HepG2 (cell line): ENCODE results near the gene ALDH3A2. TPM values are rescaled to one million over a fixed set of nuclear protein-coding genes. Genes with fewer than 3 reads are reported as not detected.
A peak's percentile ranks its signal among the peaks of the same experiment; 100 is the strongest.

Experiments used
- CTCF ChIP-seq: sonication (generic); formaldehyde crosslinking; IDR thresholded peaks from 2 replicates; pipeline ENCODE4 v1.5.0; 2020; ENCODE audit warnings: mild to moderate bottlenecking, missing genetic modification reagents, moderate library complexity
- ETV5 ChIP-seq: IDR thresholded peaks from 2 replicates; pipeline ENCODE4 v1.6.1; 2018; ENCODE audit warnings: missing biosample characterization, missing genetic modification reagents, inconsistent platforms, borderline replicate concordance
- KLF16 ChIP-seq, 2 experiments: sonication (generic) in 1 of 2; formaldehyde crosslinking in 1 of 2; IDR thresholded peaks; 2 replicates each; pipeline versions ENCODE4 v1.6.1 to v1.8.0; 2016 to 2023; ENCODE audit warnings: missing genetic modification reagents in 2 of 2, missing compliant biosample characterization in 1 of 2
- MYPOP ChIP-seq: sonication (generic); formaldehyde crosslinking; IDR thresholded peaks from 2 replicates; pipeline ENCODE4 v1.8.1; 2023; ENCODE audit warnings: mild to moderate bottlenecking, moderate library complexity, missing genetic modification reagents
- NCOR1 ChIP-seq: fragments of 200-600 bp; sonication (generic); IDR thresholded peaks from 2 replicates; pipeline ENCODE4 v1.7.0; 2017; ENCODE audit warnings: antibody characterized with exemption, low read length, borderline replicate concordance
- ONECUT2 ChIP-seq: sonication (generic); formaldehyde crosslinking; IDR thresholded peaks from 2 replicates; pipeline ENCODE4 v1.4.0; 2020; ENCODE audit warnings: missing genetic modification reagents
- PITX1 ChIP-seq: sonication (generic); formaldehyde crosslinking; IDR thresholded peaks from 2 replicates; pipeline ENCODE4 v1.5.1; 2020; ENCODE audit warnings: mild to moderate bottlenecking, missing genetic modification reagents
- THRA ChIP-seq: sonication (generic); formaldehyde crosslinking; IDR thresholded peaks from 2 replicates; pipeline ENCODE4 v1.4.0; 2020; ENCODE audit warnings: missing genetic modification reagents, borderline replicate concordance
- ZFP36L2 ChIP-seq: sonication (generic); formaldehyde crosslinking; IDR thresholded peaks from 2 replicates; pipeline ENCODE4 v1.4.0; 2020; ENCODE audit warnings: missing genetic modification reagents
- ZFP37 ChIP-seq: sonication (generic); formaldehyde crosslinking; IDR thresholded peaks from 2 replicates; pipeline ENCODE4 v1.4.0; 2020; ENCODE audit warnings: missing genetic modification reagents, borderline replicate concordance
- ZIK1 ChIP-seq: sonication (generic); formaldehyde crosslinking; IDR thresholded peaks from 2 replicates; pipeline ENCODE4 v1.5.0; 2020; ENCODE audit warnings: mild to moderate bottlenecking, low read depth, missing genetic modification reagents, borderline replicate concordance
- ZNF10 ChIP-seq: sonication (generic); formaldehyde crosslinking; IDR thresholded peaks from 2 replicates; pipeline ENCODE4 v1.4.0; 2020; ENCODE audit warnings: mild to moderate bottlenecking, low read depth, missing genetic modification reagents, borderline replicate concordance
- ZNF546 ChIP-seq: sonication (generic); formaldehyde crosslinking; conservative IDR thresholded peaks from 2 replicates; pipeline ENCODE4 v1.8.1; 2023; ENCODE audit warnings: mild to moderate bottlenecking, missing genetic modification reagents
- ZSCAN21 ChIP-seq: sonication (generic); formaldehyde crosslinking; IDR thresholded peaks from 2 replicates; pipeline ENCODE4 v1.8.0; 2022; ENCODE audit warnings: mild to moderate bottlenecking, missing genetic modification reagents, moderate library complexity, borderline replicate concordance
- ZZZ3 ChIP-seq: sonication (generic); formaldehyde crosslinking; IDR thresholded peaks from 2 replicates; pipeline ENCODE4 v1.4.0; 2020; ENCODE audit warnings: missing genetic modification reagents, mild to moderate bottlenecking, borderline replicate concordance
- polyA plus RNA-seq, 8 experiments: library from polyadenylated mRNA; depleted of rRNA in 3 of 8; stranded (reverse) in 7 of 8; unstranded in 1 of 8; fragments of >200 nt; fragmentation: Illumina TruSeq in 4 of 8; extraction: Trizol in 4 of 8; gene quantifications; 2 replicates each; pipeline versions ENCODE4 v1.2.1 to v1.2.3, GENCODE V29; 2011 to 2016; ENCODE audit warnings: low read depth in 4 of 8, missing spikeins in 1 of 8, mixed read lengths in 1 of 8; ENCODE audit not compliant: insufficient read depth in 1 of 8
- total RNA-seq, 5 experiments: library from RNA; depleted of rRNA; stranded (reverse); fragments of >200 nt; fragmentation: Illumina TruSeq; extraction: Trizol; gene quantifications; 2 replicates each; pipeline ENCODE4 v1.2.3, GENCODE V29; 2016; ENCODE audit warnings: low read depth in 1 of 5
- TF ChIP-seq, protein P1 (sequence below): sonication (generic); formaldehyde crosslinking; IDR thresholded peaks from 2 replicates; pipeline ENCODE4 v1.4.0; 2020; ENCODE audit warnings: missing genetic modification reagents
- TF ChIP-seq, protein P2 (sequence below): sonication (generic); formaldehyde crosslinking; IDR thresholded peaks from 2 replicates; pipeline ENCODE4 v1.5.0; 2020; ENCODE audit warnings: mild to moderate bottlenecking, missing genetic modification reagents, borderline replicate concordance

Gene ALDH3A2
- total and polyA plus RNA-seq, 2 of the 13 experiments (the other 11 are each of a cell fraction or from before 2014, with no cell fraction given): 80.8 to 180 TPM

GRCh38 chr17:19703828-19704613, 55.5 kb downstream of the ALDH3A2 start (continued):
- TF ChIP-seq, protein P1, sequence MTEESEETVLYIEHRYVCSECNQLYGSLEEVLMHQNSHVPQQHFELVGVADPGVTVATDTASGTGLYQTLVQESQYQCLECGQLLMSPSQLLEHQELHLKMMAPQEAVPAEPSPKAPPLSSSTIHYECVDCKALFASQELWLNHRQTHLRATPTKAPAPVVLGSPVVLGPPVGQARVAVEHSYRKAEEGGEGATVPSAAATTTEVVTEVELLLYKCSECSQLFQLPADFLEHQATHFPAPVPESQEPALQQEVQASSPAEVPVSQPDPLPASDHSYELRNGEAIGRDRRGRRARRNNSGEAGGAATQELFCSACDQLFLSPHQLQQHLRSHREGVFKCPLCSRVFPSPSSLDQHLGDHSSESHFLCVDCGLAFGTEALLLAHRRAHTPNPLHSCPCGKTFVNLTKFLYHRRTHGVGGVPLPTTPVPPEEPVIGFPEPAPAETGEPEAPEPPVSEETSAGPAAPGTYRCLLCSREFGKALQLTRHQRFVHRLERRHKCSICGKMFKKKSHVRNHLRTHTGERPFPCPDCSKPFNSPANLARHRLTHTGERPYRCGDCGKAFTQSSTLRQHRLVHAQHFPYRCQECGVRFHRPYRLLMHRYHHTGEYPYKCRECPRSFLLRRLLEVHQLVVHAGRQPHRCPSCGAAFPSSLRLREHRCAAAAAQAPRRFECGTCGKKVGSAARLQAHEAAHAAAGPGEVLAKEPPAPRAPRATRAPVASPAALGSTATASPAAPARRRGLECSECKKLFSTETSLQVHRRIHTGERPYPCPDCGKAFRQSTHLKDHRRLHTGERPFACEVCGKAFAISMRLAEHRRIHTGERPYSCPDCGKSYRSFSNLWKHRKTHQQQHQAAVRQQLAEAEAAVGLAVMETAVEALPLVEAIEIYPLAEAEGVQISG: no peak
- no peak for TF ChIP-seq ZZZ3 (CRISPR knock-in tag)
- no peak for TF ChIP-seq ZNF10 (CRISPR knock-in tag)
- no peak for TF ChIP-seq ONECUT2 (CRISPR knock-in tag)
- peak; percentile 61 for TF ChIP-seq CTCF (CRISPR knock-in tag)
- TF ChIP-seq MYPOP (CRISPR knock-in tag): no peak
- peak; percentile 41; the same call in 1 of the 2 replicates for TF ChIP-seq PITX1
- TF ChIP-seq ZSCAN21: 0 out of 2 replicates have a peak, but pooled peaks have one; percentile 49
- TF ChIP-seq ZFP36L2 (CRISPR knock-in tag): no peak
- no peak for TF ChIP-seq ZFP37 (CRISPR knock-in tag)
- no peak for TF ChIP-seq ETV5 (CRISPR knock-in tag)
- no peak for TF ChIP-seq ZNF546
- no peak for TF ChIP-seq KLF16 (CRISPR knock-in tag; IDR thresholded peaks at IDR 0.05)
- TF ChIP-seq THRA (CRISPR knock-in tag): no peak
- no peak for TF ChIP-seq ZIK1
- TF ChIP-seq, protein P2, sequence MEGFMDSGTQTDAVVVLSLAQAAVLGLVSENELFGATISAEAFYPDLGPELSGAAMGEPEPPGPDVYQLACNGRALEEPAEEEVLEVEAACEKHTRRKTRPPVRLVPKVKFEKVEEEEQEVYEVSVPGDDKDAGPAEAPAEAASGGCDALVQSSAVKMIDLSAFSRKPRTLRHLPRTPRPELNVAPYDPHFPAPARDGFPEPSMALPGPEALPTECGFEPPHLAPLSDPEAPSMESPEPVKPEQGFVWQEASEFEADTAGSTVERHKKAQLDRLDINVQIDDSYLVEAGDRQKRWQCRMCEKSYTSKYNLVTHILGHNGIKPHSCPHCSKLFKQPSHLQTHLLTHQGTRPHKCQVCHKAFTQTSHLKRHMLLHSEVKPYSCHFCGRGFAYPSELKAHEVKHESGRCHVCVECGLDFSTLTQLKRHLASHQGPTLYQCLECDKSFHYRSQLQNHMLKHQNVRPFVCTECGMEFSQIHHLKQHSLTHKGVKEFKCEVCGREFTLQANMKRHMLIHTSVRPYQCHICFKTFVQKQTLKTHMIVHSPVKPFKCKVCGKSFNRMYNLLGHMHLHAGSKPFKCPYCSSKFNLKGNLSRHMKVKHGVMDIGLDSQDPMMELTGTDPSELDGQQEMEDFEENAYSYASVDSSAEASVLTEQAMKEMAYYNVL (CRISPR knock-in tag): peak; percentile 89
- no peak for TF ChIP-seq NCOR1
